ENCODE data around the gene HOXA13.

HOXA13 gene

GRCh38 chr7:27170426-27171324 is 29.2 kb downstream of the HOXA13 start:
- no peak for DNase-seq (ENCODE audit: low read depth in 3 of 3)

- no peak for DNase-seq (ENCODE audit: low read depth in 3 of 3)
Observed at GRCh38 chr7:27169658-27170425, 30.0 kb downstream of the HOXA13 start.

GRCh38 chr7:27168265-27168947 is 31.5 kb downstream of the HOXA13 start:
- DNase-seq (ENCODE audit: low read depth in 3 of 3), result no peak

- DNase-seq (ENCODE audit: low read depth in 3 of 3), result no peak
Observed at GRCh38 chr7:27167916-27168264, 32.0 kb downstream of the HOXA13 start.

GRCh38 chr7:27166531-27167505 is 33.1 kb downstream of the HOXA13 start:
- DNase-seq (ENCODE audit: low read depth in 3 of 3), result no peak

GRCh38 chr7:27165996-27166530 is 33.8 kb downstream of the HOXA13 start:
- DNase-seq (ENCODE audit: low read depth in 3 of 3), result no peak

- DNase-seq (ENCODE audit: low read depth in 3 of 3), result no peak
Observed at GRCh38 chr7:27165089-27165995, 34.5 kb downstream of the HOXA13 start, which contains the start of gene HOXA9. Gene HOXA9 (minus strand): TSS chr7:27165537. CDS start chr7:27165457, 80 bp downstream.

GRCh38 chr7:27164367-27165088 is 35.4 kb downstream of the HOXA13 start:
- no peak for DNase-seq (ENCODE audit: low read depth in 3 of 3)

GRCh38 chr7:27164045-27164366 is 35.9 kb downstream of the HOXA13 start:
- DNase-seq (ENCODE audit: low read depth in 3 of 3), result no peak

- DNase-seq (ENCODE audit: low read depth in 3 of 3), result no peak
Observed at GRCh38 chr7:27163288-27164044, 36.4 kb downstream of the HOXA13 start.

- no peak for DNase-seq (ENCODE audit: low read depth in 3 of 3)
Observed at GRCh38 chr7:27162561-27163287, 37.2 kb downstream of the HOXA13 start.

GRCh38 chr7:27161721-27162560 is 38.0 kb downstream of the HOXA13 start:
- DNase-seq (ENCODE audit: low read depth in 3 of 3), result no peak

- no peak for DNase-seq (ENCODE audit: low read depth in 3 of 3)
Observed at GRCh38 chr7:27161214-27161720, 38.6 kb downstream of the HOXA13 start.

GRCh38 chr7:27160546-27161213 is 39.2 kb downstream of the HOXA13 start:
- DNase-seq (ENCODE audit: low read depth in 3 of 3), result peak; percentile 68 to 89 (median 80)

GRCh38 chr7:27160145-27160545 is 39.7 kb downstream of the HOXA13 start:
- no peak for DNase-seq (ENCODE audit: low read depth in 3 of 3)
